ENCODE results near the gene SGCE.

DNA sequence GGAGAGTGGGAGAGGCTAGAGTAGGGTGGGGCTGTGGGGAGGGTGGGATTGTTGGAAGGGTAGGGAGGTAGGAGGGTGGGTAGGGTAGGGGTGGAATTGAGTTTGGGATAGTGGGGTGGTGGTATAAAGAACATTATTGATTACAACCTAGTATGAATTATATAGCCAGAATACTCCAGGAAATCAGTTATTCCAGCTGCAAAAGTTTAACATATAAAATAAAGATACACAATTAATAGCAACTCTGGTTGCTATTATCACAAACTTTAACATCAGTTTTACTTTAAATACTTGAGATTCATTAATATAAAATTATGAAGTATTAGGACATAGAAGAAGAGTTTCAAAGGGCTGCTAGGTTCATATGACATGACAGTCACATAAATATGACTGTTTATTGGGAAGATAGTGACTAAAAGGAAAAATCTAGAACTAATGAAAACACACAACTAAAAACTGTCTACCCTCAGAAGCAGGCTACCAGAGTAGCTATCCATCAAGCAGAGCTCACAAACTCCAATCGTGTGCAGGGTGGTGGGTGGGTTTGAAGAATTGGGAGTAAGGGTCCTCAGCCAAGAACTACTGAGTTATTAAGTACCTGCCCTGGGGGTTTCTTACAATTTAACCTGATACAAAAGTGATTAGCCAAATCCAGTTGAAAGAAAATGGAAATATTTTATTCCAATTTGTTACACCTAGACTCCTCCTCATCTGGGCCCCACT, 14.0 kb upstream of the SGCE start:
- TF ChIP-seq POLR2AphosphoS5 (IDR thresholded peaks at IDR 0.05) (no peak), CTCF (IDR thresholded peaks at IDR 0.05) (no peak)
